ENCODE data around the gene MARCHF10. TPM values are rescaled to one million over a fixed set of nuclear protein-coding genes. Genes with fewer than 3 reads are reported as not detected.

The MARCHF10 gene
- total RNA-seq, 2 experiments from 2014 or later: not detected

GRCh38 chr17:62819511-62820221, 11.6 kb upstream of the MARCHF10 start:
- ChIA-PET POLR2A (no interaction called here), CTCF (no interaction called here)
- no peak overlapping the region for H3K4me3 ChIP-seq (ENCODE audit: low read length)
- peaks cover 0 to 3% of the 10 kb centered on the region in 2 experiments for H3K9me3 ChIP-seq (ENCODE audit: control insufficient read depth in 1 of 2, insufficient read depth in 1 of 2, low read length in 2 of 2)
- Mint-ChIP-seq H3K27me3 (peaks cover 15% of the 10 kb centered on the region), H3K27ac (no peak overlapping the region), H3K36me3 (ENCODE audit: low read depth) (no peaks in the 10 kb centered on the region), H3K4me3 (no peak overlapping the region), H3K9me3 (no peaks in the 10 kb centered on the region), H3K4me1 (ENCODE audit: low read depth) (peaks cover 6% of the 10 kb centered on the region)
- H3K4me1 ChIP-seq (ENCODE audit: insufficient read depth, low read length): no peaks in the 10 kb centered on the region
- DNase-seq (no peak), ATAC-seq (ENCODE audit: poor library complexity) (no peak)
- TF ChIP-seq, protein P1, sequence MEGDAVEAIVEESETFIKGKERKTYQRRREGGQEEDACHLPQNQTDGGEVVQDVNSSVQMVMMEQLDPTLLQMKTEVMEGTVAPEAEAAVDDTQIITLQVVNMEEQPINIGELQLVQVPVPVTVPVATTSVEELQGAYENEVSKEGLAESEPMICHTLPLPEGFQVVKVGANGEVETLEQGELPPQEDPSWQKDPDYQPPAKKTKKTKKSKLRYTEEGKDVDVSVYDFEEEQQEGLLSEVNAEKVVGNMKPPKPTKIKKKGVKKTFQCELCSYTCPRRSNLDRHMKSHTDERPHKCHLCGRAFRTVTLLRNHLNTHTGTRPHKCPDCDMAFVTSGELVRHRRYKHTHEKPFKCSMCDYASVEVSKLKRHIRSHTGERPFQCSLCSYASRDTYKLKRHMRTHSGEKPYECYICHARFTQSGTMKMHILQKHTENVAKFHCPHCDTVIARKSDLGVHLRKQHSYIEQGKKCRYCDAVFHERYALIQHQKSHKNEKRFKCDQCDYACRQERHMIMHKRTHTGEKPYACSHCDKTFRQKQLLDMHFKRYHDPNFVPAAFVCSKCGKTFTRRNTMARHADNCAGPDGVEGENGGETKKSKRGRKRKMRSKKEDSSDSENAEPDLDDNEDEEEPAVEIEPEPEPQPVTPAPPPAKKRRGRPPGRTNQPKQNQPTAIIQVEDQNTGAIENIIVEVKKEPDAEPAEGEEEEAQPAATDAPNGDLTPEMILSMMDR (IDR thresholded peaks at IDR 0.05): no peak
- intact Hi-C loops (cut with DNase I, micrococcal nuclease): no loop called here
- no peaks in the 10 kb centered on the region for H3K36me3 ChIP-seq (ENCODE audit: insufficient read depth, low read length)
- no peak overlapping the region for H3K27ac ChIP-seq (ENCODE audit: low read depth in 1 of 2, low read length in 2 of 2)
- H3K27me3 ChIP-seq (ENCODE audit: control insufficient read depth in 1 of 2, insufficient read depth in 2 of 2, low read length in 2 of 2): no peaks in the 10 kb centered on the region

- DNase-seq (no peak), ATAC-seq (ENCODE audit: poor library complexity) (no peak)
- peaks cover 0 to 3% of the 10 kb centered on the region in 2 experiments for H3K9me3 ChIP-seq (ENCODE audit: control insufficient read depth in 1 of 2, insufficient read depth in 1 of 2, low read length in 2 of 2)
- no peaks in the 10 kb centered on the region for H3K4me1 ChIP-seq (ENCODE audit: insufficient read depth, low read length)
- no peak overlapping the region for H3K27ac ChIP-seq (ENCODE audit: low read depth in 1 of 2, low read length in 2 of 2)
- Mint-ChIP-seq H3K36me3 (ENCODE audit: low read depth) (no peaks in the 10 kb centered on the region), H3K27ac (no peak overlapping the region), H3K4me1 (ENCODE audit: low read depth) (peaks cover 6% of the 10 kb centered on the region), H3K27me3 (peaks cover 18% of the 10 kb centered on the region), H3K9me3 (peaks cover 7% of the 10 kb centered on the region), H3K4me3 (no peak overlapping the region)
- ChIA-PET POLR2A (no interaction called here), CTCF (no interaction called here)
- H3K27me3 ChIP-seq (ENCODE audit: control insufficient read depth in 1 of 2, insufficient read depth in 2 of 2, low read length in 2 of 2): no peaks in the 10 kb centered on the region
- H3K36me3 ChIP-seq (ENCODE audit: insufficient read depth, low read length): no peaks in the 10 kb centered on the region
- H3K4me3 ChIP-seq (ENCODE audit: low read length): no peak overlapping the region
- TF ChIP-seq, protein P1 (IDR thresholded peaks at IDR 0.05): no peak
- intact Hi-C loops (cut with DNase I, micrococcal nuclease): no loop called here
Measured at GRCh38 chr17:62818526-62818925, 10.4 kb upstream of the MARCHF10 start.

- no peak overlapping the region for H3K27ac ChIP-seq (ENCODE audit: low read depth in 1 of 2, low read length in 2 of 2)
- DNase-seq (no peak), ATAC-seq (ENCODE audit: poor library complexity) (no peak)
- H3K4me3 Mint-ChIP-seq: no peak overlapping the region
- H3K36me3 ChIP-seq (ENCODE audit: insufficient read depth, low read length): no peaks in the 10 kb centered on the region
- H3K9me3 ChIP-seq (ENCODE audit: control insufficient read depth in 1 of 2, insufficient read depth in 1 of 2, low read length in 2 of 2): peaks cover 0 to 3% of the 10 kb centered on the region in 2 experiments
- CTCF ChIA-PET: no interaction called here
- no peaks in the 10 kb centered on the region for H3K27me3 ChIP-seq (ENCODE audit: control insufficient read depth in 1 of 2, insufficient read depth in 2 of 2, low read length in 2 of 2)
- H3K4me1 ChIP-seq (ENCODE audit: insufficient read depth, low read length): no peaks in the 10 kb centered on the region
- no peak overlapping the region for H3K27ac Mint-ChIP-seq
- intact Hi-C loops (cut with DNase I, micrococcal nuclease): no loop called here
- no peaks in the 10 kb centered on the region for H3K36me3 Mint-ChIP-seq (ENCODE audit: low read depth)
- H3K4me3 ChIP-seq (ENCODE audit: low read length): no peak overlapping the region
- TF ChIP-seq, protein P1 (IDR thresholded peaks at IDR 0.05): no peak
- peaks cover 18% of the 10 kb centered on the region for H3K27me3 Mint-ChIP-seq
- peaks cover 6% of the 10 kb centered on the region for H3K4me1 Mint-ChIP-seq (ENCODE audit: low read depth)
- peaks cover 7% of the 10 kb centered on the region for H3K9me3 Mint-ChIP-seq
- POLR2A ChIA-PET: no interaction called here
Measured at GRCh38 chr17:62816282-62816839, 8.2 kb upstream of the MARCHF10 start.
